ENCODE data around the gene IRF2BP1. TPM values are rescaled to one million over a fixed set of nuclear protein-coding genes. Genes with fewer than 3 reads are reported as not detected.
A peak's percentile ranks its signal among the peaks of the same experiment; 100 is the strongest.

The IRF2BP1 gene
- total and polyA plus RNA-seq, 2 of the 13 experiments (the other 11 are each of a cell fraction or from before 2014, with no cell fraction given): 4.3 to 14.3 TPM

DNA sequence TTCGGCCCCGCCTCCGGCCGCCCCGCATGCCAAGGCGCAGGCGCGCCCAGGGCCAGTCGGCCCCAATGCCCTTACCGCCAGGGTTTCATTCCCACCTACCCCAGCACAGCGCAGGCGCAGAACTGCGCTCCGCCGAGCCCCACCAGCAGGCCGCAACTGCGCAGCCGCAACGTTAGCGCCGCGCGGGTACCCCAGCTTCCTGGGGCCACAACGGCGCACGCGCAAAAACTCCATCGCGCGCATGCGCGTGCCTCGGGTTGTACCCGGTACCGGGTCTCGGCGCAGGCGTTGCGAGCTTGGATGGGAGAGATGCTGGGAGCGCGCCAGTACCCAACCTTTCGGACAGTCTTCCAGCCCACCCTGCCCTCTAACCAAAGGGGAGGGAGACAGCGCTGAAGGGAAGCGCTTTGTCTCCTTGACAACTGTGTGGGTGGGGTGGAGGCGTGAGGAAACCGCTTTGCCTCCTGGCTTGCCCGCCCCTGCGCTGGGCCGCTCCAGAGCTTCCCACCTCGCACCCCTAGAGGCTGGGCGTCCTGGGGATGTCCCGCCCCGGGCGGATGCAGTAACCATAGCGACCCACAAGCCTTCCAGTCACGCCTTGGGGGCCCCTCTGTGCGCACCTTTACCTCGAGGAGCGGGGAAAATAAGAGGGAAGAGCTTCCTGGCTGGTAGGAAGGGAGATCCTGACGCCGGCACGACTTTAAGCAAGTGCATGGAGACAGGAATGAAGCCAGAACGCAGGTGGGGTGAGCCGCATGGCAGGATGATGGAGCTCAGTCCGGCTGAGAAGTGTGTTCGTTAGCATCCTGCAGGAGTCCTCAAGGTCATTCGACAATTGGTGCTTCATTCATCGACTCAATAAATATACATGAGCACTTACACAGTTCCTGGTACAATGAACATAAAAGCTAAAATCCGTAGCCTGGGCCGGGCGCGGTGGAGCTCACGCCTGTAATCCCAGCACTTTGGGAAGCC, 17.0 kb upstream of the IRF2BP1 start (continued):
- peak; percentile 20; the same call in 1 of the 2 replicates for TF ChIP-seq DRAP1 (CRISPR knock-in tag; IDR thresholded peaks at IDR 0.05)
- TF ChIP-seq U2AF2 (IDR thresholded peaks at IDR 0.05; ENCODE audit: low read depth, low read length): 0 out of 2 replicates have a peak, but pooled peaks have one; percentile 24
- TF ChIP-seq ZFX (CRISPR knock-in tag; IDR thresholded peaks at IDR 0.05; ENCODE audit: low read depth): peak; percentile 73; the same call in 1 of the 2 replicates
- TF ChIP-seq STAT5B (CRISPR knock-in tag; IDR thresholded peaks at IDR 0.05): no peak
- TF ChIP-seq, protein P1, sequence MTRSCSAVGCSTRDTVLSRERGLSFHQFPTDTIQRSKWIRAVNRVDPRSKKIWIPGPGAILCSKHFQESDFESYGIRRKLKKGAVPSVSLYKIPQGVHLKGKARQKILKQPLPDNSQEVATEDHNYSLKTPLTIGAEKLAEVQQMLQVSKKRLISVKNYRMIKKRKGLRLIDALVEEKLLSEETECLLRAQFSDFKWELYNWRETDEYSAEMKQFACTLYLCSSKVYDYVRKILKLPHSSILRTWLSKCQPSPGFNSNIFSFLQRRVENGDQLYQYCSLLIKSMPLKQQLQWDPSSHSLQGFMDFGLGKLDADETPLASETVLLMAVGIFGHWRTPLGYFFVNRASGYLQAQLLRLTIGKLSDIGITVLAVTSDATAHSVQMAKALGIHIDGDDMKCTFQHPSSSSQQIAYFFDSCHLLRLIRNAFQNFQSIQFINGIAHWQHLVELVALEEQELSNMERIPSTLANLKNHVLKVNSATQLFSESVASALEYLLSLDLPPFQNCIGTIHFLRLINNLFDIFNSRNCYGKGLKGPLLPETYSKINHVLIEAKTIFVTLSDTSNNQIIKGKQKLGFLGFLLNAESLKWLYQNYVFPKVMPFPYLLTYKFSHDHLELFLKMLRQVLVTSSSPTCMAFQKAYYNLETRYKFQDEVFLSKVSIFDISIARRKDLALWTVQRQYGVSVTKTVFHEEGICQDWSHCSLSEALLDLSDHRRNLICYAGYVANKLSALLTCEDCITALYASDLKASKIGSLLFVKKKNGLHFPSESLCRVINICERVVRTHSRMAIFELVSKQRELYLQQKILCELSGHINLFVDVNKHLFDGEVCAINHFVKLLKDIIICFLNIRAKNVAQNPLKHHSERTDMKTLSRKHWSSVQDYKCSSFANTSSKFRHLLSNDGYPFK (CRISPR knock-in tag; IDR thresholded peaks at IDR 0.05; ENCODE audit: borderline replicate concordance): peak; percentile 48; the same call in 1 of the 2 replicates
- TF ChIP-seq, protein P2, sequence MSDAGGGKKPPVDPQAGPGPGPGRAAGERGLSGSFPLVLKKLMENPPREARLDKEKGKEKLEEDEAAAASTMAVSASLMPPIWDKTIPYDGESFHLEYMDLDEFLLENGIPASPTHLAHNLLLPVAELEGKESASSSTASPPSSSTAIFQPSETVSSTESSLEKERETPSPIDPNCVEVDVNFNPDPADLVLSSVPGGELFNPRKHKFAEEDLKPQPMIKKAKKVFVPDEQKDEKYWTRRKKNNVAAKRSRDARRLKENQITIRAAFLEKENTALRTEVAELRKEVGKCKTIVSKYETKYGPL (CRISPR knock-in tag; IDR thresholded peaks at IDR 0.05): no peak
- TF ChIP-seq, protein P3, sequence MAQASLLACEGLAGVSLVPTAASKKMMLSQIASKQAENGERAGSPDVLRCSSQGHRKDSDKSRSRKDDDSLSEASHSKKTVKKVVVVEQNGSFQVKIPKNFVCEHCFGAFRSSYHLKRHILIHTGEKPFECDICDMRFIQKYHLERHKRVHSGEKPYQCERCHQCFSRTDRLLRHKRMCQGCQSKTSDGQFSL (CRISPR knock-in tag; IDR thresholded peaks at IDR 0.05): no peak
- 0 out of 2 replicates have a peak, but pooled peaks have one; percentile 69 for TF ChIP-seq ZNF337 (CRISPR knock-in tag; IDR thresholded peaks at IDR 0.05; ENCODE audit: borderline replicate concordance, low read depth)
- TF ChIP-seq HMG20A (CRISPR knock-in tag; IDR thresholded peaks at IDR 0.05; ENCODE audit: borderline replicate concordance): no peak
- TF ChIP-seq, protein P4, sequence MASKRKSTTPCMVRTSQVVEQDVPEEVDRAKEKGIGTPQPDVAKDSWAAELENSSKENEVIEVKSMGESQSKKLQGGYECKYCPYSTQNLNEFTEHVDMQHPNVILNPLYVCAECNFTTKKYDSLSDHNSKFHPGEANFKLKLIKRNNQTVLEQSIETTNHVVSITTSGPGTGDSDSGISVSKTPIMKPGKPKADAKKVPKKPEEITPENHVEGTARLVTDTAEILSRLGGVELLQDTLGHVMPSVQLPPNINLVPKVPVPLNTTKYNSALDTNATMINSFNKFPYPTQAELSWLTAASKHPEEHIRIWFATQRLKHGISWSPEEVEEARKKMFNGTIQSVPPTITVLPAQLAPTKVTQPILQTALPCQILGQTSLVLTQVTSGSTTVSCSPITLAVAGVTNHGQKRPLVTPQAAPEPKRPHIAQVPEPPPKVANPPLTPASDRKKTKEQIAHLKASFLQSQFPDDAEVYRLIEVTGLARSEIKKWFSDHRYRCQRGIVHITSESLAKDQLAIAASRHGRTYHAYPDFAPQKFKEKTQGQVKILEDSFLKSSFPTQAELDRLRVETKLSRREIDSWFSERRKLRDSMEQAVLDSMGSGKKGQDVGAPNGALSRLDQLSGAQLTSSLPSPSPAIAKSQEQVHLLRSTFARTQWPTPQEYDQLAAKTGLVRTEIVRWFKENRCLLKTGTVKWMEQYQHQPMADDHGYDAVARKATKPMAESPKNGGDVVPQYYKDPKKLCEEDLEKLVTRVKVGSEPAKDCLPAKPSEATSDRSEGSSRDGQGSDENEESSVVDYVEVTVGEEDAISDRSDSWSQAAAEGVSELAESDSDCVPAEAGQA (IDR thresholded peaks at IDR 0.05; ENCODE audit: low read depth): no peak
- TF ChIP-seq, protein P4 (CRISPR knock-in tag; IDR thresholded peaks at IDR 0.05; ENCODE audit: borderline replicate concordance): no peak
- TF ChIP-seq RCOR2 (CRISPR knock-in tag; IDR thresholded peaks at IDR 0.05): no peak
- TF ChIP-seq ZNF710 (CRISPR knock-in tag; IDR thresholded peaks at IDR 0.05; ENCODE audit: borderline replicate concordance): no peak
- no peak for TF ChIP-seq SIN3B (IDR thresholded peaks at IDR 0.05; ENCODE audit: low read length)
- TF ChIP-seq ZEB1 (IDR thresholded peaks at IDR 0.05; ENCODE audit: insufficient replicate concordance, low read depth): no peak

All from HepG2 (cell line).